Measurements from ENCODE around the gene AXIN1. TPM values are rescaled to one million over a fixed set of nuclear protein-coding genes. Genes with fewer than 3 reads are reported as not detected.

Gene AXIN1
- total RNA-seq, 1 donor from 2014 or later = 49.0 TPM

- no peaks in the 10 kb centered on the region for H3K27me3 ChIP-seq (ENCODE audit: control insufficient read depth, insufficient read depth, low read length)
- DNase-seq (ENCODE audit: low read depth) = no peak
- no peak for TF ChIP-seq CTCF (IDR thresholded peaks at IDR 0.05; ENCODE audit: insufficient read depth, low read length, severe bottlenecking)
- no peak overlapping the region for H3K4me3 ChIP-seq (ENCODE audit: low read depth, low read length)
- no peak for FAIRE-seq
- H3K36me3 ChIP-seq (ENCODE audit: control insufficient read depth, insufficient read depth, low read length) = peaks cover 32% of the 10 kb centered on the region
These were observed 55.6 kb downstream of the AXIN1 start for GRCh38 chr16:296806-297510.

GRCh38 chr16:296276-296675, 56.2 kb downstream of the AXIN1 start:
- H3K36me3 ChIP-seq (ENCODE audit: control insufficient read depth, insufficient read depth, low read length) = peaks cover 33% of the 10 kb centered on the region
- DNase-seq (ENCODE audit: low read depth) = no peak
- no peak overlapping the region for H3K4me3 ChIP-seq (ENCODE audit: low read depth, low read length)
- no peak for FAIRE-seq
- TF ChIP-seq CTCF (IDR thresholded peaks at IDR 0.05; ENCODE audit: insufficient read depth, low read length, severe bottlenecking) = no peak
- no peaks in the 10 kb centered on the region for H3K27me3 ChIP-seq (ENCODE audit: control insufficient read depth, insufficient read depth, low read length)

GRCh38 chr16:293043-293775, 59.3 kb downstream of the AXIN1 start:
- FAIRE-seq (no peak), DNase-seq (ENCODE audit: low read depth) (no peak)
- no peak for TF ChIP-seq CTCF (IDR thresholded peaks at IDR 0.05; ENCODE audit: insufficient read depth, low read length, severe bottlenecking)
- Histone ChIP-seq H3K27me3 (ENCODE audit: control insufficient read depth, insufficient read depth, low read length) (no peaks in the 10 kb centered on the region), H3K36me3 (ENCODE audit: control insufficient read depth, insufficient read depth, low read length) (peaks cover 48% of the 10 kb centered on the region), H3K4me3 (ENCODE audit: low read depth, low read length) (no peak overlapping the region)

- FAIRE-seq (no peak), DNase-seq (ENCODE audit: low read depth) (no peak)
- TF ChIP-seq CTCF (IDR thresholded peaks at IDR 0.05; ENCODE audit: insufficient read depth, low read length, severe bottlenecking) = no peak
- no peak overlapping the region for H3K4me3 ChIP-seq (ENCODE audit: low read depth, low read length)
- no peaks in the 10 kb centered on the region for H3K27me3 ChIP-seq (ENCODE audit: control insufficient read depth, insufficient read depth, low read length)
- H3K36me3 ChIP-seq (ENCODE audit: control insufficient read depth, insufficient read depth, low read length) = peaks cover 44% of the 10 kb centered on the region
These were observed 61.0 kb downstream of the AXIN1 start for GRCh38 chr16:291539-291938.

- no peak for TF ChIP-seq CTCF (IDR thresholded peaks at IDR 0.05; ENCODE audit: insufficient read depth, low read length, severe bottlenecking)
- no peak for FAIRE-seq
- no peak overlapping the region for H3K4me3 ChIP-seq (ENCODE audit: low read depth, low read length)
- peaks cover 38% of the 10 kb centered on the region for H3K36me3 ChIP-seq (ENCODE audit: control insufficient read depth, insufficient read depth, low read length)
- DNase-seq (ENCODE audit: low read depth) = no peak
- H3K27me3 ChIP-seq (ENCODE audit: control insufficient read depth, insufficient read depth, low read length) = no peaks in the 10 kb centered on the region
These were observed 61.7 kb downstream of the AXIN1 start for GRCh38 chr16:290681-291405.
